Activated naive CD4-positive, alpha-beta T cell treated with anti-CD3 and anti-CD28 coated beads for 36 hours (primary cell): ENCODE data around the gene FAP. TPM values are rescaled to one million over a fixed set of nuclear protein-coding genes. Genes with fewer than 3 reads are reported as not detected.

Source experiments
- total RNA-seq, 2 experiments: library from RNA; stranded (reverse); gene quantifications; one replicate each; pipeline ENCODE4 v1.2.3, GENCODE V29; 2021

The FAP gene
- total RNA-seq, 2 experiments from 2014 or later: not detected

Other genes with a start within 250 kb of the FAP start
- 10 to 100 TPM; 11.9 to 12.9 TPM for gene DPP4, start 169.2 kb downstream of the FAP start, total RNA-seq
- not detected for gene GCG, start 91.2 kb downstream of the FAP start, total RNA-seq
- gene IFIH1, start 75.2 kb upstream of the FAP start, total RNA-seq: 10 to 100 TPM; 33.8 to 34.6 TPM
- 10 to 100 TPM; 36.7 to 40.2 TPM for gene GCA, start 100.7 kb upstream of the FAP start, total RNA-seq